GM21529 (cell line): ENCODE data around the gene SLC19A1.
"Not testable (repeated sequence)": the region's sequence is repeated elsewhere in the genome, so short reads cannot be mapped to it uniquely, and the experiment has no call there.

Experiments
- ATAC-seq: cut with Tn5 transposase; IDR thresholded peaks from one replicate; pipeline ENCODE4 v1.9.1; 2021; ENCODE audit not compliant: unreplicated experiment

The SLC19A1 gene

GRCh38 chr21:45534636-45535331 lies 7.5 kb downstream of the SLC19A1 start:
- no peak for ATAC-seq

- no peak for ATAC-seq
These were observed 8.2 kb downstream of the SLC19A1 start for GRCh38 chr21:45533846-45534635.

DNA sequence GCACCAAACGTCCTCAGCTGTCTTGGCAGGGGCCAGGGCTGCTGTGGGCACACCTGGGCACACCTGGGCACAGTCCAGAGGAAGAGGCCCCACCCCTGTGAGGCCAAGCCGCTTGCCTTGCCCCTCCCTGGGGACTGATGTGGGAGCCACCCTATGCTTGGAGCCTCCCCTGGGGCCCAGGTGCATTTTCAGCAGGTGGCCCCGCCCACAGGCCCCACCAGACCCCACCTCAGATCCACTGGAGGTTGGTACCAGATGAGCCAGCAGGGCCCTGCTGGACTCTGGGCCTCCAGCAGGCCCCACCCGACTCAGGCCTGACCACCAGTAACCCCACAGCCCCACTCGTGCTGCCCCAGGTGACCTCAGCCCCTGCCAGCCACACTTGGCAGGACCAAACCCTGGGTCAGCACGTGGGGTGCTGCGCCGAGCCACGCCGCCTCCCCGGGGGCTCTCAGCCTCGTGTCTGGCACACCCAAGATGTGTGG lies 8.8 kb downstream of the SLC19A1 start:
- ATAC-seq: no peak

GRCh38 chr21:45532826-45533360 lies 9.3 kb downstream of the SLC19A1 start:
- no peak for ATAC-seq

GRCh38 chr21:45531393-45532215 lies 10.6 kb downstream of the SLC19A1 start:
- no peak for ATAC-seq

GRCh38 chr21:45531114-45531392 lies 11.2 kb downstream of the SLC19A1 start:
- not testable (repeated sequence) for ATAC-seq

- ATAC-seq: no peak
These were observed 11.7 kb downstream of the SLC19A1 start for GRCh38 chr21:45530423-45531113.

DNA sequence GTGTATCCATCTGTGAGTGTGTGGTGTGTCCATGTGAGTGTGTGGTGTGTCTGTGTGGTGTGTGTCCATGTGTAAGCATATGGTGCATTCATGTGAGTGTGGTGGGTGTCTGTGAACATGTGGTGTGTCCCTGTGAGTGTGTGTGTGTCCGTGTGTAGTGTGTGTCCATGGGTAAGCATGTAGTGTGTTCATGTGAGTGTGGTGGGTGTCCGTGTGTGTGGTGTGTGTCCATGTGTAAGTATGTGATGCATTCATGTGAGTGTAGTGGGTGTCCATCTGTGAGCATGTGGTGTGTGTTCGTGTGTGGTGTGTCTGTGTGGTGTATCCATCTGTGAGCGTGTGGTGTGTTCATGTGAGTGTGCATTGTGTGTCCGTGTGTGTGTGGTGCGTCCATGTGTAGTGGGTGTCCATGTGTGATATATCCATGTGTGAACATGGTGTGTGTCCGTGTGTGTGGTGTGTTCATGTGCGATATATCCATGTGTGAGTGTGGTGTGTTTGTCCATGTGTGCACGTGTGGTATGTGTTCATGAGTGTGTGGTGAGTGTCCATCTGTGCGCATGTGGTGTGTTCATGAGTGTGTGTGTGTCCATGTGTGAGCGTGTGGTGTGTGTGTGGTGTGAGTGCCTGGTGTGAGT lies 12.3 kb downstream of the SLC19A1 start:
- no peak for ATAC-seq

- no peak for ATAC-seq
These were observed 13.1 kb downstream of the SLC19A1 start for GRCh38 chr21:45528981-45529784.

DNA sequence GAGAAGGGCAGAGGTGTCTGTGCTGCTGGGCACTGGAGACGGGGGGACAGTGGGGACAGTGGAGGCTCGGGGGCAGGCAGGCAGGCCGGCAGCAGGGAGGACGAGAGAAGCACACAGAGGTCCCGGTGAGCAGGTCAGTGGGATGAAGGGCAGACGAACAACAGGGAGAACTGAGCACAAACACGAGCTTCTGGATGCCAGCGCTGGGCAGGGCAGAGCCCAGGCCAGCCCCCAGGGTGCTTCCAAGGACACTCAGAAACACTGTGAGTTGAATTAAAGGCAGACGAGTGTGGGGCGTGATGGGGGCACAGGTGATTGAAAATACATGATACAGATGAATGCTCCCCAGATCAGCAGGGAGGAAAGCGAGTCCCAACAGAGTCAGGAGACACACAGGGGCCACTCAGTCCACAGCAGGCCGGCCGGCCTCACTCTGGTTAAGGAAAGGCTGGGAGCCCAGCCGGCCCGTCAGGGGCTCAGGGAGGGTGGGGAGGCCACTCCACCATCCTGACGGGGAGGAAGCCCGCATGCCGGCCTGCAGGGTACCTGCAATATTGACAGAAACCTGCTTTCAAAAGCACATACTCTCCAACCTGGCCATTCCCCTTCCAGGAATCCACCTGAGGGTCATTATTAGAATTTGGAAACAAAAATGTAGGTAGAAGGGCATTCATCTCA lies 14.1 kb downstream of the SLC19A1 start:
- no peak for ATAC-seq

GRCh38 chr21:45527151-45527999 lies 14.9 kb downstream of the SLC19A1 start:
- not testable (repeated sequence) for ATAC-seq

DNA sequence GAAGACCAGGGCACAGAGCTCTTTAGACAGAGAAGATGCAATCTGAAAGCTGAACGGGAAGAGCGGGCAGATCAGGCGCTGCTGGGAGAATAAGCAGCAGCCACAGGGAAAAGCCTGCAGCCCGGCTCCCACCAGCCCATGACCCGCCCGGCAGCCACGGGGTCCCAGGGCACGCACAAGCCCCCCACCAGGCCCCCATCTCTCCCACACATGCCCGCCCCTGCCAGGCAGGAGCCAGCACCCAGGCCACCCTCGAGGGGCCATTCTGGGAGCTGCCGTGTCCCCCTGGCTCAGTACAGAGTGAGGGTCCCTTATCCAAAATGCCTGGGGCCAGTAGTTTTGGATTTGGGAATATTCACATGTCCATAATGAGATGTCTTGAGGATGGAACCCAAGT lies 16.3 kb downstream of the SLC19A1 start:
- no peak for ATAC-seq

DNA sequence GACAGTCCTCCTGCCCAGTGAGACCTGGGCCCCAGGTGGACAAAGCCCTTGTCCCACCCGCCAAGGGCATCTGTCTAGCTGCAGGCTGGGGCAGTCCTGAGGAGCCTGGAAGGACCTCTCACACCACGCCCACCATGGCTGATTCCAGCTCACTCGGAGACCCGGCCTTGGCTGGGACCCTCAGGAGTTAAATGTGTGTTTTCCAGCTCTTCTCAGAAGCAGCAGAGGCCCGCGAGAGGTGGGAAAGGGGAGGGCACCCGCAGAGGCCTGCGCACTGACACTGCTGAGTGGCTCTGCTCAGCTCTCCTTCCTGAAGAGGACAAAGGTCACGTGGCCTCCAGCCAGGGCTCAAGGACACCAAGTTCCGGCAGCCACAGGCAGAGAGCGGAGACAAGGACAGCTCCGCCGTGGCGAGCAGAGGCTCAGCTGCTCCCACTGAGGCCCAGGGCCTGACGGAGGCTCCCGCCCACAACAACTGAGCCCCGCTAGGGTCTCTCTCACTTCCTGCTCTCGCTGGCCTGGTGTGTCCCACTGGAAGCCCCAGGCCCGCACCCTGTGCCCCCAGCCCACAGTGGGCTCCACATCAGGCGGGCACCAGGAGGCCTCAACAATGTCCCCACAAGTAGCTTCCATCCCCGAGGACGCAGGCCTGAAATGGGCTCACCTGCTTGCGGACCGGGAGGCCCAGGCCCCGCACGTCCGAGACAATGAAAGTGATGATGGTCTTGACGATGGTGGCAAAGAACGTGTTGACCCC lies 16.9 kb downstream of the SLC19A1 start:
- ATAC-seq: no peak

GRCh38 chr21:45524756-45525152 lies 17.5 kb downstream of the SLC19A1 start:
- no peak for ATAC-seq

DNA sequence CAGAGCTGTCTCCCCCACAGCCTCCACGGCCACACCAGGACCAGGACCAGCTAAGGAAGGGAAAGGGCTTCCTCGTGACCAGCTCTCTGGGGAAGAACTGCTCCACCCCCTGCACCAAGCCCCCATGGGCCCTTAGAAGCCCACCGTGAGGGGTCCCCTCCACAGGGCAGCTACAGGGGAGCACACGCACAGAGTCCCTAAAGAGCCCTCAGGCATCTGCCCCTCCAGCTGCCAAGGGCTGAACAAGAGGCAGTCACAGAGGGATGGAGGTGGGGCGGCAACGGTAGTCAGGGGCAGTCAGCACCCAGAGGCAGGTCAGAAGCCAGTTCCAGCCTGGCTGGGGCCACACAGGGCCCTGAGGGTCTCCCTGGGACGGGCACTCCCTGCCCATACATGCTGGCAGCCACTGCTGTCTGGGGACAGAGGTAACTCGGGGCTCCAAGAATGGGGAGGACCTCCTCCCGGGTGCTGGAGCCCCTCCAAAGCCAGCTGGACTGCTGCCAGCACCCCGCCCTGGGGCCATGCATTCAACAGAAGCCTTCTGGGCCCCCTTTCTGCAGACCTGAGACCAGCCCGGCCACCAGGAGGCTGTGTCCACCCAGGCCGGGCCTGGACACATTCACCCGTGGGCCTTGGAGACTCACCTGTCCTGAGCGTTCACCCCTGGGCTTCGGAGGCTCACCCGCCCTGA lies 18.7 kb downstream of the SLC19A1 start:
- no peak for ATAC-seq

DNA sequence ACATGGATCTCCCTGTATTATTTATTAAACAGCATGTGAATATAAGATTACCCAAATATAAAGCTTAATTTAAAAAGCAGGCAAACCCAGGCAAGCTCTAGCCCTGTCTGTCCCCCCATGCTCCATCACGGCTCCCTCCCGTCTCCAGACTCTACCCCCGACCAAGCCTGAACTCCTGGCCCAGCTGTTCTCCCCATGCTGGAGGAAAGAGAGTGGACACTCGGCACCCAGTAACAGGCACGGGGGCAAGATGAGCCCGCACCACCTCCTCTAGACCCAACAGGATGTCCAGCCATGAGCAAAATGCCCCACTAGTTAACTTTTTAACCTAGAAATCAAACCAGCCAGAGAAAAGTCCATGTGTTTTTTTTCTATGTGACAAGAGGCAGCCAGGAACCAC lies 19.3 kb downstream of the SLC19A1 start:
- ATAC-seq: no peak

DNA sequence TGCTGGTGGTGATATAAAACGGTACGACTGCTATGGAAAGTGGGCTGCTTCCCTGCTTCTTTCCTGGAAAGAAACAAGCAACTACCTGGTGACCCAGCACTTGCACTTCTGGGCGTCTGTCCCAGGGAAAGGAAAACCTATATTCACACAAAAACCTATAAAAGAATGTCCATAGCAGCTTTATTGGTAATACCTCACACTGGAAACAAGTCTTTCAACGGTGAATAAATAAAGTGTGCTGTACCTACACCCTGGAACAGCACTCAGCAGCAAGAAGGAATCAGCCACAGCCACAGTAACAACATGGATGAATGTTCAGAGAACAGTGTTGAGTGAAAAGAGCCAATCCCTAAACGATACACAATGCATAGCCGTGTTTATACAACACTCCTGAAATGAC lies 19.9 kb downstream of the SLC19A1 start:
- ATAC-seq: no peak
